Suprapubic skin (tissue), 3 donors: ENCODE measurements around the gene KIAA0825.

Experiments used
- CTCF ChIP-seq, 2 donors: fragments of 200-600 bp in 1 of 2; fragments of 450-650 bp in 1 of 2; sonication (generic) in 1 of 2; IDR thresholded peaks; one replicate each; pipeline ENCODE4 v1.5.1; 2016 to 2019; ENCODE audit warnings: antibody characterized with exemption in 2 of 2, mild to moderate bottlenecking in 1 of 2, moderate library complexity in 1 of 2
- POLR2AphosphoS5 ChIP-seq, 3 donors: sonication (generic); formaldehyde crosslinking; IDR thresholded peaks; one replicate each; pipeline ENCODE4 v1.6.1; 2017; ENCODE audit warnings: antibody characterized with exemption in 3 of 3

GRCh38 chr5:94471521-94471920, 146.9 kb downstream of the KIAA0825 start:
- TF ChIP-seq POLR2AphosphoS5 (IDR thresholded peaks at IDR 0.05) (no peak), CTCF (IDR thresholded peaks at IDR 0.05) (no peak)
